Motor neuron (in vitro differentiated cells): Measurements from ENCODE around the gene FAM156B. TPM values are rescaled to one million over a fixed set of nuclear protein-coding genes. Genes with fewer than 3 reads are reported as not detected.
"Not testable (repeated sequence)": the region's sequence is repeated elsewhere in the genome, so short reads cannot be mapped to it uniquely, and the experiment has no call there.

Source experiments
- ATAC-seq, 8 experiments: fragments of 200-7000 bp; cut with Tn5 transposase; replicated peaks in 6 of 8; 2 replicates each; pipeline ENCODE4 v1.8.0; 2021; ENCODE audit warnings: mild to moderate bottlenecking in 8 of 8, moderate library complexity in 8 of 8
- H3K27ac ChIP-seq, 2 donors: fragments of 250-450 bp; sonication (Bioruptor Pico); 2 replicates each; pipeline ENCODE4 v1.9.0; 2021; ENCODE audit warnings: antibody characterized with exemption in 2 of 2, mild to moderate bottlenecking in 2 of 2, moderate library complexity in 1 of 2
- H3K4me1 ChIP-seq, 2 donors: fragments of 250-450 bp; sonication (Bioruptor Pico); replicated peaks in 1 of 2; 2 replicates each; pipeline ENCODE4 v1.6.1; 2021; ENCODE audit warnings: antibody characterized with exemption in 2 of 2, mild to moderate bottlenecking in 2 of 2, moderate library complexity in 1 of 2
- H3K4me3 ChIP-seq, 5 donors: fragments of 250-450 bp; sonication (Bioruptor Pico); 2 replicates each; pipeline ENCODE4 v1.9.0; 2021; ENCODE audit warnings: antibody characterized with exemption in 5 of 5, mild to moderate bottlenecking in 5 of 5, moderate library complexity in 4 of 5
- WGBS, 10 experiments: fragments of 450-650 bp; shearing (Covaris generic); methylation state at CpG; one replicate each; pipeline ENCODE4 v1.0.0; 2022; 5-methylcytosine and 5-hydroxymethylcytosine counted together
- in situ Hi-C, 9 experiments: fragments of 400-800 bp; cut with MboI; loops; one replicate each; pipeline ENCODE4 v1.15.0; 2021; ENCODE audit warnings: low sequenced_read_pairs in 9 of 9, low pct_unique_long_range_greater_than_20kb in 2 of 9; ENCODE audit not compliant: unreplicated experiment in 9 of 9
- total RNA-seq, 8 experiments: library from RNA; unstranded; fragments of 300-600 nt; gene quantifications; 2 replicates each; pipeline versions ENCODE4 v1.2.3 to v1.2.4, GENCODE V29; 2022

The FAM156B gene
- total RNA-seq, 8 experiments from 2014 or later: 13.0 to 30.4 (median 23.3) TPM

GRCh38 chrX:52896438-52896837 is 692 bp upstream of the FAM156B start:
- H3K27ac ChIP-seq, in situ Hi-C loops, H3K4me1 ChIP-seq, H3K4me3 ChIP-seq: not testable (repeated sequence)
- ATAC-seq: peak in 5 of 8 experiments; percentile 1 to 14 (median 4)
- no CpG with 5 or more reads among the region's 8 CpGs for WGBS, 10 experiments

- WGBS, 10 experiments: no CpG with 5 or more reads among the region's 10 CpGs
- in situ Hi-C loops, ATAC-seq, H3K27ac ChIP-seq, H3K4me1 ChIP-seq, H3K4me3 ChIP-seq: not testable (repeated sequence)
Observed at GRCh38 chrX:52905531-52905930, 8.4 kb downstream of the FAM156B start.

- H3K4me1 ChIP-seq, in situ Hi-C loops, H3K4me3 ChIP-seq, H3K27ac ChIP-seq, ATAC-seq: not testable (repeated sequence)
- no CpG with 5 or more reads among the region's 4 CpGs for WGBS, 10 experiments
Observed at GRCh38 chrX:52906072-52906471, 8.9 kb downstream of the FAM156B start.

GRCh38 chrX:52907137-52907536 is 10.0 kb downstream of the FAM156B start:
- ATAC-seq, H3K4me3 ChIP-seq, in situ Hi-C loops, H3K27ac ChIP-seq, H3K4me1 ChIP-seq: not testable (repeated sequence)
- no CpG with 5 or more reads among the region's 17 CpGs for WGBS, 10 experiments

DNA sequence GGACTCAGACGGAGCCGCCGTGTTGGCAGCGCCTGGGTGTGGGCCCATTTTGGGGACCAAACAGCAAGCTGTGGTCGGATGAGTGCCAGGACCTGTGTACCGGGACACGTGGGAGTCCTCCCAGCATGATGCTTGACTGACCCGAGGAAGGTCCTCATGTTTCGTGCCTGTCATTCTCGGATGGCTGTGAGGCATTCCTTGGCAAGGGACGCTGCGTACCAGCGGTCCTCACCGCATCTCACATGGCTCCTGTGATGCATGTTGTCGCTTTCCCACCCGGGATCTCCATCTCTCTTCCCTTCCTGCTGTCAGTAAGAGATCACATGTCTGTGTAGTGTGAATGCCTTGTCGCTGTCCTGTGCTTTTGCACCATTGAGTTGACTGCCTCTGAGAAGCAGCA is 10.8 kb downstream of the FAM156B start:
- H3K27ac ChIP-seq, ATAC-seq, H3K4me3 ChIP-seq, H3K4me1 ChIP-seq, in situ Hi-C loops: not testable (repeated sequence)
- no CpG with 5 or more reads among the region's 17 CpGs for WGBS, 10 experiments

DNA sequence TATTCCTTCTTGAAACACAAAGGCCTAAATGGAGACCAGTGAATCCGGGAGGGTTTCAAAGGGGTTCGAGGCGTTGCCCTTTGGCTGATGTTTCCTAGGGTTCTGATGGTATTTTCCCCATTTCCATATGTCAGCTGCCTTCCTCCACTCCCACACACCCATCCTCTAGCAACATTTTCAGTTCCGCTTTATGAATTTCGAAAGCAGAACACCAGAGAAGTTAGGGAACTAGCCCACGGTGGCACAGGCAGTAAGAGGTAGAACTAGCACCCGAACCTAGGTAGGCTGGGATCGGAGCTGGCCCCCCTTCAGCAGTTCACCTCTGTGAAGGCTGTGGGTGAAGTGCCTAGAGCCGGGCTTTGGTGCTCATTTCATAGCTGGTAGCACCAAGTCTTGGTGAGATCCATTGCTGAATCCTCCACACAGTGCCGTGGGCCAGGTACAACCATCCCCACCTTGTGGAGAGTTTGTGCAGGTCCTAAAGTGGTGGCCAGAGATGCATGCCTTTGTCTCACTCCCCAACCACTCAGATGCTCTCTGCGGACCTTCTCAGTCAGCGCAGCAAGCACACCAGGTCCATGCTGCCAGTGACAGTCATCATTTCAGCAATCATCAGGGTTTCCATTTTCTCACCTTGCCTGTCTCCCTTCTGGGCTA is 12.3 kb downstream of the FAM156B start:
- H3K4me1 ChIP-seq, ATAC-seq, H3K4me3 ChIP-seq, in situ Hi-C loops, H3K27ac ChIP-seq: not testable (repeated sequence)
- no CpG with 5 or more reads among the region's 12 CpGs for WGBS, 10 experiments

- H3K4me1 ChIP-seq, H3K4me3 ChIP-seq, ATAC-seq, H3K27ac ChIP-seq, in situ Hi-C loops: not testable (repeated sequence)
- no CpG with 5 or more reads among the region's 9 CpGs for WGBS, 10 experiments
Observed at GRCh38 chrX:52913681-52914080, 16.6 kb downstream of the FAM156B start.

DNA sequence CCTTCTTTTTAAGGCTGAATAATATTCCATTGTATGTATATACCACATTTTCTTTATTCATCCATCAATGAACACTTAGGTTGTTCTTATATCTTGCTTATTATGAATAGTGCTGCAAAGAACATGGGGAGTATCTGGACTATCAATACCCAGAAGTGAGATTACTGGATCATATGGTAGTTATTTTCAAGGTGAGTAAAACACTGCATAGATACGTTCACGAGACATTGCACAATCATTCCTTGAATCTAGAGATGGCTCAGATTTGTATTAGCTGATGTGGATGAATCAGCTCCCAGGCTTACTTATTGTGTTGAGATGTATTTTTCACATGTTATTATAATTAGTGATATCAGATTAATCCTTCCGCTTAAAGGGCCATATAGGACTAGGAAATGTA is 17.6 kb downstream of the FAM156B start:
- no CpG with 5 or more reads among the region's 3 CpGs for WGBS, 10 experiments
- in situ Hi-C loops, H3K27ac ChIP-seq, H3K4me3 ChIP-seq, ATAC-seq, H3K4me1 ChIP-seq: not testable (repeated sequence)

DNA sequence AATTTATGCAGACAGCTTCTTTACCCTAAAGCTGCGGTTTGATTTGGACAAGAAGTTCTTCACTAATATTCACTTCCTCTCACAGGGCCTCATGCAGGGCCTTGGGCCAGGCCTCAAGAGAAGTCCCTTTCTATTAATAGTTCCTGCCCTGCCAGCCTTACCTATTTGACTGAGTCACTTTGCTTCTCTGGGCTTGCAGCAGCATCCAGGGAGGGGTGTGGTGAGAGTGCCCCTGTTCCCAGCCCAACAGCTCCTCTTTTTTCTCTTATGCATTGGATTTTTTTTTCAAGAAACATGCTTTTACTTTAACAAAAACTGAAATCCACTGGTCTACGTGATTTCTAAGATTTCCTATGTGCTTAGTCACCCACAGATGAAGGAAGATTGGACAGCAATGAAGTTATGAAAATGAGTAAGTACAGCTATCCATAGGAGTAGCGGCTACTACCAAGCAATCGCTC is 26.7 kb downstream of the FAM156B start:
- Histone ChIP-seq H3K4me1 (peaks cover 0 to 3% of the 10 kb centered on the region in 2 donors), H3K4me3 (no peak overlapping the region), H3K27ac (no peak overlapping the region)
- 43 to 90% (median 53%) methylated on average over 1 to 3 of the region's 4 CpGs; no CpG with 5 or more reads in 4 of the 10 experiments for WGBS, 10 experiments
- in situ Hi-C loops: no loop called here
- ATAC-seq: no peak

DNA sequence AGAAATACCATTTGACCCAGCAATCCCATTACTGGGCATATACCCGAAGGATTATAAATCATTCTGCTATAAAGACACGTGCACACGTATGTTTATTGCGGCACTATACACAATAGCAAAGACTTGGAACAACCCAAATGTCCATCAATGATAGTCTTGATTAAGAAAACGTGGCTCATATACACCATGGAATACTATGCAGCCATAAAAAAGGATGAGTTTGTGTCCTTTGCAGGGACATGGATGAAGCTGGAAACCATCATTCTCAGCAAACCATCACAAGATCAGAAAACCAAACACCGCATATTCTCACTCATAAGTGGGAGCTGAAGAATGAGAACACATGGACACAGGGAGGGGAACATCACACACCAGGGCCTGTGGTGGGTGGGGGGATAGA is 33.1 kb downstream of the FAM156B start:
- ATAC-seq, H3K4me1 ChIP-seq, H3K27ac ChIP-seq, in situ Hi-C loops, H3K4me3 ChIP-seq: not testable (repeated sequence)
- WGBS, 10 experiments: 83 to 84% methylated on average over 3 to 5 of the region's 6 CpGs; no CpG with 5 or more reads in 8 of the 10 experiments

DNA sequence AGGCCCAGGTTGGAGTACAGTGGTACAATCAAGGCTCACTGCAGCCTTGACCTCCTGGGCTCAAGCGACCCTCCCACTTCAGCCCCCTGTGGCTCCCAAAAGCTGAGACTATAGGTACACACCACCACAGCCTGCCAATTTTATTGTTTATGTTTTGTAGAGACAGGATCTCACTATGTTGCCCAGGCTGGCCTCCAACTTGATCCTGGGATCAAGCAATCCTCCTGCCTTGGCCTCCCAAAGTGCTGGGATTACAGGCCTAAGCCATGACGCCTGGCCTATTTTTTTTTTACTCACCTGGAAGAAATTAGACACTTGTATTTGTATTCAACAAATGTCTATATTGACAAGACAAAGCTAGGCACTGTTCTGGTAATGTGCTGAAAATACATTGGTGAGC is 36.1 kb downstream of the FAM156B start:
- in situ Hi-C loops: no loop called here
- H3K27ac ChIP-seq: no peak overlapping the region
- no peak for ATAC-seq
- WGBS, 10 experiments: 13 to 100% (median 100%) methylated on average over 1 to 2 of the region's 2 CpGs; no CpG with 5 or more reads in 5 of the 10 experiments
- no peak overlapping the region for H3K4me3 ChIP-seq
- H3K4me1 ChIP-seq: no peaks in the 10 kb centered on the region

GRCh38 chrX:52933976-52934703 is 37.0 kb downstream of the FAM156B start:
- no peaks in the 10 kb centered on the region for H3K4me1 ChIP-seq
- H3K27ac ChIP-seq: peak overlapping the region; percentile 90 to 94
- 0 to 23% (median 8%) methylated on average over 1 to 24 of the region's 27 CpGs; no CpG with 5 or more reads in 1 of the 10 experiments for WGBS, 10 experiments
- no peak for ATAC-seq
- H3K4me3 ChIP-seq: peak overlapping the region; percentile 46 to 68 (median 61)
- in situ Hi-C loops: no loop called here

- in situ Hi-C loops: no loop called here
- ATAC-seq: peak; percentile 88 to 95 (median 90)
- H3K4me1 ChIP-seq: no peaks in the 10 kb centered on the region
- peak overlapping the region; percentile 94 to 98 for H3K27ac ChIP-seq
- peak overlapping the region; percentile 46 to 68 (median 61) for H3K4me3 ChIP-seq
- WGBS, 10 experiments: 0 to 20% (median 0%) methylated on average over 8 to 19 of the region's 61 CpGs; no CpG with 5 or more reads in 7 of the 10 experiments
Observed at GRCh38 chrX:52934704-52935469, 37.8 kb downstream of the FAM156B start.
